Type B pancreatic cell (in vitro differentiated cells): ENCODE data around the gene PPP1R15B. TPM values are rescaled to one million over a fixed set of nuclear protein-coding genes. Genes with fewer than 3 reads are reported as not detected.
"Not testable (repeated sequence)": the region's sequence is repeated elsewhere in the genome, so short reads cannot be mapped to it uniquely, and the experiment has no call there.

Experiments
- DNase-seq: peaks from one replicate; pipeline ENCODE4 v3.0.0; 2021; ENCODE audit warnings: mixed read lengths; ENCODE audit not compliant: unreplicated experiment; ENCODE audit errors: extremely low spot score
- H3K27ac Mint-ChIP-seq: 2 replicates; pipeline ENCODE4 v1.8.0; 2021; ENCODE audit warnings: mild to moderate bottlenecking, mixed read lengths
- H3K27me3 Mint-ChIP-seq: 2 replicates; pipeline ENCODE4 v1.8.0; 2021; ENCODE audit warnings: mixed read lengths
- H3K36me3 Mint-ChIP-seq: 2 replicates; pipeline ENCODE4 v1.8.0; 2021; ENCODE audit warnings: mixed read lengths
- H3K4me1 Mint-ChIP-seq: one replicate; pipeline ENCODE4 v1.8.0; 2021; ENCODE audit warnings: mixed read lengths; ENCODE audit not compliant: unreplicated experiment
- H3K4me3 Mint-ChIP-seq: 2 replicates; pipeline ENCODE4 v1.8.0; 2021; ENCODE audit warnings: mild to moderate bottlenecking, mixed read lengths
- H3K9me3 Mint-ChIP-seq: 2 replicates; pipeline ENCODE4 v1.8.0; 2021; ENCODE audit warnings: mixed read lengths
- total RNA-seq: library from RNA; stranded (reverse); gene quantifications from 2 replicates; pipeline ENCODE4 v1.2.1, GENCODE V29; 2021; ENCODE audit warnings: low replicate concordance
- TF ChIP-seq, protein P1 (sequence below): fragments of 200-600 bp; sonication (generic); conservative IDR thresholded peaks from 2 replicates; pipeline ENCODE4 v1.5.0; 2021; ENCODE audit warnings: antibody characterized with exemption, mild to moderate bottlenecking

Gene PPP1R15B
- total RNA-seq, 1 donor from 2014 or later: 43.3 TPM

DNA sequence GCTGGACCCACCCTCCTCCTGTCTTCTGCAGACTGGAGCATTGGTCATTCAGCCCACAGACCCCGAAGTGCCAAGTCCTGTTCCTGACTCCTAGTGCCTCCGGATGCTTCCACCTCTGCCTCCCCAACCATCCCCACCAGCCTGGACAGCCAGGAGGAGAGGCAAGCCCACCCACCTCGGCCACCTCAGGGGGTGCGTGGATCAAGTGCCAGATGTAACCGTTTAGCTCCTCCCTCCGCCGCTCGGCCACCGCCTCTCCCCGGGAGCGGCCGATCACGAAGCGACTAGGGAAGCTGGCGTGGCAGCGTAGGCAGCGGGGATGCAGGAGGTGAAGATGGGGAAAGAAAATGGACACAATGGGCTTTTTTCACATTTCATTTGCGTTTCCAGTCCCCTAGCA lies 18.1 kb upstream of the PPP1R15B start:
- no peaks in the 10 kb centered on the region for H3K9me3 Mint-ChIP-seq
- no peak overlapping the region for H3K4me3 Mint-ChIP-seq
- no peak overlapping the region for H3K27ac Mint-ChIP-seq
- H3K36me3 Mint-ChIP-seq: peaks cover 31% of the 10 kb centered on the region
- H3K27me3 Mint-ChIP-seq: no peaks in the 10 kb centered on the region
- TF ChIP-seq, protein P1, sequence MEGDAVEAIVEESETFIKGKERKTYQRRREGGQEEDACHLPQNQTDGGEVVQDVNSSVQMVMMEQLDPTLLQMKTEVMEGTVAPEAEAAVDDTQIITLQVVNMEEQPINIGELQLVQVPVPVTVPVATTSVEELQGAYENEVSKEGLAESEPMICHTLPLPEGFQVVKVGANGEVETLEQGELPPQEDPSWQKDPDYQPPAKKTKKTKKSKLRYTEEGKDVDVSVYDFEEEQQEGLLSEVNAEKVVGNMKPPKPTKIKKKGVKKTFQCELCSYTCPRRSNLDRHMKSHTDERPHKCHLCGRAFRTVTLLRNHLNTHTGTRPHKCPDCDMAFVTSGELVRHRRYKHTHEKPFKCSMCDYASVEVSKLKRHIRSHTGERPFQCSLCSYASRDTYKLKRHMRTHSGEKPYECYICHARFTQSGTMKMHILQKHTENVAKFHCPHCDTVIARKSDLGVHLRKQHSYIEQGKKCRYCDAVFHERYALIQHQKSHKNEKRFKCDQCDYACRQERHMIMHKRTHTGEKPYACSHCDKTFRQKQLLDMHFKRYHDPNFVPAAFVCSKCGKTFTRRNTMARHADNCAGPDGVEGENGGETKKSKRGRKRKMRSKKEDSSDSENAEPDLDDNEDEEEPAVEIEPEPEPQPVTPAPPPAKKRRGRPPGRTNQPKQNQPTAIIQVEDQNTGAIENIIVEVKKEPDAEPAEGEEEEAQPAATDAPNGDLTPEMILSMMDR: no peak
- peaks cover 9% of the 10 kb centered on the region for H3K4me1 Mint-ChIP-seq
- no peak for DNase-seq

GRCh38 chr1:204426971-204427701 lies 15.5 kb upstream of the PPP1R15B start:
- Mint-ChIP-seq H3K36me3 (peaks cover 30% of the 10 kb centered on the region), H3K4me1 (peaks cover 9% of the 10 kb centered on the region), H3K9me3 (no peaks in the 10 kb centered on the region), H3K27me3 (no peaks in the 10 kb centered on the region), H3K27ac (no peak overlapping the region), H3K4me3 (no peak overlapping the region)
- TF ChIP-seq, protein P1: no peak
- no peak for DNase-seq

GRCh38 chr1:204426474-204426873 lies 14.9 kb upstream of the PPP1R15B start:
- Mint-ChIP-seq H3K36me3 (peaks cover 27% of the 10 kb centered on the region), H3K4me3 (no peak overlapping the region), H3K27me3 (no peaks in the 10 kb centered on the region), H3K27ac (no peak overlapping the region), H3K4me1 (peaks cover 5% of the 10 kb centered on the region), H3K9me3 (no peaks in the 10 kb centered on the region)
- TF ChIP-seq, protein P1: no peak
- no peak for DNase-seq

- TF ChIP-seq, protein P1: no peak
- Mint-ChIP-seq H3K27ac (no peak overlapping the region), H3K4me3 (no peak overlapping the region), H3K36me3 (peaks cover 25% of the 10 kb centered on the region), H3K9me3 (no peaks in the 10 kb centered on the region), H3K4me1 (peaks cover under 1% of the 10 kb centered on the region), H3K27me3 (no peaks in the 10 kb centered on the region)
- DNase-seq: no peak
Observed at GRCh38 chr1:204426035-204426436, 14.4 kb upstream of the PPP1R15B start.

DNA sequence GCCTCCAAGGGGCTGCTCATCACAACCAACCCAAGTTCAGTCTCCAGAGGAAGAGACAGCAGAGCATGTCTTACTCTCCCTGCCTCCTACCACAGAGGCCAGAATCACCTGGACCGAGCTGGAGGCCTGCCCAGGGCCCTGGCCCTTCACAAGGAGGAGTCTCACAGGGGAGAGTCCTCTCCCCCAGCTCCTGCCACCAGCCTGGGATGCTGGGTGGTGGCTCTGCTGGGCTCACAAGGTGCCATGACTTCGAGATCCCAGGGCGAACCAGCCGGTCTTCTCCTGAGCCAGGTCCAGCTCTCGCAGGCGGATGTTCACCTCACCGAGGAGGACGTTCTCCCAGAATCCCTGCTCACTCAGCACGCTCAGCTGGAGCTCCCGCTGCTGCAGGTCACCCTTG lies 13.0 kb upstream of the PPP1R15B start:
- H3K4me3 Mint-ChIP-seq: no peak overlapping the region
- H3K9me3 Mint-ChIP-seq: no peaks in the 10 kb centered on the region
- peaks cover 10% of the 10 kb centered on the region for H3K4me1 Mint-ChIP-seq
- no peak overlapping the region for H3K27ac Mint-ChIP-seq
- TF ChIP-seq, protein P1: no peak
- H3K36me3 Mint-ChIP-seq: peaks cover 24% of the 10 kb centered on the region
- no peaks in the 10 kb centered on the region for H3K27me3 Mint-ChIP-seq
- no peak for DNase-seq

DNA sequence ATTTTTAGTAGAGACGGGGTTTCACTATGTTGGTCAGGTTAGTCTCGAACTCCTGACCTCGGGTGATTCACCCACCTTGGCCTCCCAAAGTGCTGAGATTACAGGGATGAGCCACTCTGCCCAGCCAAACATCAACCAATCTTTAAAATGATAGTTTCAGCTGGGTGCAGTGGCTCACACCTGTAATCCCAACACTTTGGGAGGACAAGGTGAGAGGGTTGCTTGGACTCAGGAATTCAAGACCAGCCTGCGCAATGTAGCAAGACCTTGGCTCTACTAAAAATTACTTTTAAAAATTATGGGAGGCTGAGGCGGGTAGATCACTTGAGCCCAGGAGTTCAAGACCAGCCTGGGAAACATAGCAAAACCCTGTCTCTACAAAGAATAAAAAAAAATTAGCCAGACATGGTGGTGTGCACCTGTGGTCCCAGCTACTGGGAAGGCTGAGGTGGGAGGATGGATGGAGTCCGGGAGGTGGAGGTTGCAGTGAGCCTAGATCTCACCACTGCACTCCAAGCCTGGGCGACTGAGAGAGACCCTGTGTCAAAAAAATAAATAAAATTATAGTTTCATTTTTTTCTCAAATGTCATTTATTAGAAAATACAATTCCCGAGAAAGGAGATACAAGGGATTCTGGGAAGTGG lies 10.6 kb upstream of the PPP1R15B start:
- H3K27me3 Mint-ChIP-seq, H3K27ac Mint-ChIP-seq, DNase-seq, H3K4me3 Mint-ChIP-seq, H3K9me3 Mint-ChIP-seq: not testable (repeated sequence)
- Mint-ChIP-seq H3K36me3 (peaks cover 21% of the 10 kb centered on the region), H3K4me1 (peaks cover 31% of the 10 kb centered on the region)
